ENCODE results near the gene CTSV. TPM values are rescaled to one million over a fixed set of nuclear protein-coding genes. Genes with fewer than 3 reads are reported as not detected.
"Not testable (repeated sequence)": the region's sequence is repeated elsewhere in the genome, so short reads cannot be mapped to it uniquely, and the experiment has no call there.

Gene CTSV
- total and polyA plus RNA-seq, 10 donors: 0.06 to 0.30 (median 0.13) TPM; not detected in 4

DNA sequence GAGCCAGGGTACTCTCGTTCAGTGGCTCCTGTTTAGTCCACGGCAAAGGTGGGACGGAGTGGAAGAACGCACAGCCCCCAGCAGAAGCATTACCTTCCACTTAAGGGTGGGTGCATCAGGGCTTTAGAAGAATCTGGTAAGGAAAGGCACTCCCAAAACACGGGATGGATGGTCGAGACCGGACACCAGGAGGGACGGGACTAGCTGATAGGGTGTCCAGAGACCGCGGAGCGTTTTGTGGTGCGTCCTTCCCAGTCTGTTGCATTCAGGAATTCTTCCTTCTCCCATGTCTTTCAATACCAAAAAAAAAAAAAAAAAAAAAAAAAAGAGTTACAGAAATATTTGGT, 545 bp upstream of the CTSV start:
- TF ChIP-seq, protein P1, sequence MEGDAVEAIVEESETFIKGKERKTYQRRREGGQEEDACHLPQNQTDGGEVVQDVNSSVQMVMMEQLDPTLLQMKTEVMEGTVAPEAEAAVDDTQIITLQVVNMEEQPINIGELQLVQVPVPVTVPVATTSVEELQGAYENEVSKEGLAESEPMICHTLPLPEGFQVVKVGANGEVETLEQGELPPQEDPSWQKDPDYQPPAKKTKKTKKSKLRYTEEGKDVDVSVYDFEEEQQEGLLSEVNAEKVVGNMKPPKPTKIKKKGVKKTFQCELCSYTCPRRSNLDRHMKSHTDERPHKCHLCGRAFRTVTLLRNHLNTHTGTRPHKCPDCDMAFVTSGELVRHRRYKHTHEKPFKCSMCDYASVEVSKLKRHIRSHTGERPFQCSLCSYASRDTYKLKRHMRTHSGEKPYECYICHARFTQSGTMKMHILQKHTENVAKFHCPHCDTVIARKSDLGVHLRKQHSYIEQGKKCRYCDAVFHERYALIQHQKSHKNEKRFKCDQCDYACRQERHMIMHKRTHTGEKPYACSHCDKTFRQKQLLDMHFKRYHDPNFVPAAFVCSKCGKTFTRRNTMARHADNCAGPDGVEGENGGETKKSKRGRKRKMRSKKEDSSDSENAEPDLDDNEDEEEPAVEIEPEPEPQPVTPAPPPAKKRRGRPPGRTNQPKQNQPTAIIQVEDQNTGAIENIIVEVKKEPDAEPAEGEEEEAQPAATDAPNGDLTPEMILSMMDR (IDR thresholded peaks at IDR 0.05 in 8 of 11, conservative IDR thresholded peaks at IDR 0.05 in 3 of 11): no peak
- no peak for TF ChIP-seq POLR2A (IDR thresholded peaks at IDR 0.05)
- TF ChIP-seq POLR2AphosphoS5 (IDR thresholded peaks at IDR 0.05): no peak
- Histone ChIP-seq H3K4me1 (peaks cover 0 to 18% (median 14%) of the 10 kb centered on the region in 6 donors), H3K9me3 (peaks cover 0 to 4% (median 0%) of the 10 kb centered on the region in 8 donors), H3K27ac (no peak overlapping the region), H3K27me3 (replicated peaks in 1 of 7) (peaks cover 0 to 79% (median 33%) of the 10 kb centered on the region in 7 donors), H3K4me3 (peak overlapping the region; percentile 32 to 77 (median 52)), H3K36me3 (no peaks in the 10 kb centered on the region)
- intact Hi-C loops (cut with DNase I; ENCODE audit: low total_unique reads): no loop called here
- 2 to 9% (median 6%) methylated on average over 12 of the region's 12 CpGs for WGBS, 5 donors
- DNase-seq: no peak

DNA sequence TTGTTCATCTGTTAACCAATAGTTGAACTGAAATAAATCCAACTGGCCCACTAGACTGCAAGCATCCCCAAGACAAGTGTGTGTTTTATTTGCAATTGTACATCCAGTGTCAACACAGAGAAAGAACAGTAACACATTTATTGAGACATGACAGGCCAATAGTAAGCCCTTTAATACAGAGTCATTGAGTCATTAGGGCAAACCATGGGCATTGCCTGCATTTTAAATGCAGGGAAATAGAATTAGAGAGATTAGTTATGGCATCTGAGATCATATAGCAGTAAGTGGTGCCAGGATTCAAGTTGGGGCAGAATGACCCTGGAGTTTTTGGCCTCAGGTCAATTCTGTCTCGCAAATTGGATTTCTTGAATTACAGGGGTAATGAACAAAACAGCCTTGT, 15.4 kb downstream of the CTSV start:
- 70 to 100% (median 96%) methylated on average over 1 of the region's 1 CpG for WGBS, 5 donors

DNA sequence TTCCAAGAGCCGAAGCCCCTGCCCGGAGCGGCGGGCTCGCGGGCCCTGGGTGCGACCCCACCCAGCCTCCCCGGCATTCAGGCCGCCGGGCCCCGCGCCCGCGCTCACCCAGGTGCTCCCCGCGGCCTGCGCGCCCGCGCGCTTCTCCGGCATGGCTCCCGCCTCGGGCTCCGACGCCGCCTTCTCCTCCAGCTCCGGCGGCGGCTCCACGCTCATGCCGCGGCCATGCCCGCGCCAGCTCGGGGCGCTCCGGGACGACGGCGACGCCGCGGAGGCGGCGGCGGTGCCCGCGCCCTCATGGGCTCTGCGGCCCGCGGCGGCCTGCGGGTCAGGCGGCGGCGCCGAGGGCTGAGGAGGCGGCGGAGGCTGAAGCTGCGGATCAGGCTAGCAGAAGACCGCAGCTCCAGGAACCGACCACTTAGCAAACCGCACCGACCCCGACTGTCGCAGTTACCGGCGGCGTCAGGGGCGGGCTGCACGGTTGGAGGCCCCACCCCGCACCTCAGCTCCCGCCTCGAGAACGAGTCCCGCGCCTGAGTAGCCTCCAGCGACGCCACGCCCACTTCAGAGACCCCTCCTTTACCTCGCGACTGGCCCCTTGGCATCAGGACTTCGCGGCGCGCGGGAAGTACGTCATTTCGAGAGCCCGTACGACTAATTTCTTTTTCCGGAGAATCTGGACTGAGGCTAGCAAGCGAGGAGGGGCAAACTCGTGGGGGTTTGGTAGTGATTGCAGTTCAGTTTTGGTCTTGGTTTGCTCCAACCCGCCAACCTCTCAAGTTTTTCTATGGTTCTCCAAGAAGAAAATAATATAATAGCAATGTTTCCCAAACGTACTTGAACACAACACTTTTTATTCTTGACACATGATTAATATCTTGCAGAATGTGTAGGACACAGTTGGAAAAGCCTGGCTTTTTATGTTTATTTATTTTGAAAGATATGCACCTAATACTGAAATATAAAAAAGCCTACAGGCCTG, 25.5 kb downstream of the CTSV start:
- H3K27me3 ChIP-seq (replicated peaks in 1 of 7); H3K36me3 ChIP-seq; H3K9me3 ChIP-seq; intact Hi-C loops (cut with DNase I; ENCODE audit: low total_unique reads): not testable (repeated sequence)
- peak; percentile 90 for DNase-seq
- Histone ChIP-seq H3K27ac (peak overlapping the region; percentile 82 to 91 (median 86)), H3K4me1 (peaks cover 0 to 14% (median 6%) of the 10 kb centered on the region in 6 donors), H3K4me3 (peak overlapping the region; percentile 57 to 78 (median 63))
- WGBS, 5 donors: 0 to 1% (median 0%) methylated on average over 29 to 96 of the region's 97 CpGs
- TF ChIP-seq POLR2AphosphoS5 (IDR thresholded peaks at IDR 0.05) (peak; percentile 78 to 89 (median 88)), POLR2A (IDR thresholded peaks at IDR 0.05) (peak in 1 of 3 donors; percentile 16)

More for the DNA sequence above, 15.4 kb downstream of the CTSV start:
- H3K4me1 ChIP-seq; intact Hi-C loops (cut with DNase I; ENCODE audit: low total_unique reads); DNase-seq; H3K4me3 ChIP-seq; H3K27me3 ChIP-seq (replicated peaks in 1 of 7); H3K36me3 ChIP-seq; H3K9me3 ChIP-seq; H3K27ac ChIP-seq: not testable (repeated sequence)

DNA sequence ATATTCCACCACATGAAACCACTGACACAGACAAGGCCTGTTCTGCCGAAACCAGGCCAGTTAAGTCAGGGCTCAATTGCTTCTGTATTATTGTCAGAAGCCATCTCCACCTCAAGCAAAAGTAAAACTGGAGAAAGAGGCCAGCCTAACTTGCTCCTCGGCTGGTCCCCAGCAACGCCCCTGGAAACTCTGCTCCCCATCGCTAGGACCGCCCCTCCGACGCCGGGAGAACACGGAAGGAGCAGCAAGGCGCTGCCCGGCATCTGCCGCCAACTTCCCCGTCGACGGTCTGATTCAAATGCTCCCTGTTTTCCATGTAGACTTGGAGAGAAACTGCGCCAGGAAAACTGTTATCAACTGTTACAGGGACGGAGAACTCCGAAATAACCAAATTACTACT, 26.3 kb downstream of the CTSV start:
- intact Hi-C loops (cut with DNase I; ENCODE audit: low total_unique reads); DNase-seq; H3K36me3 ChIP-seq; H3K9me3 ChIP-seq; H3K27me3 ChIP-seq (replicated peaks in 1 of 7): not testable (repeated sequence)
- Histone ChIP-seq H3K4me1 (peaks cover 0 to 21% (median 6%) of the 10 kb centered on the region in 6 donors), H3K27ac (peak overlapping the region in 7 of 8 donors; percentile 84 to 91 (median 87)), H3K4me3 (peak overlapping the region; percentile 30 to 78 (median 63))
- peak; percentile 57 to 69 (median 58) for TF ChIP-seq POLR2AphosphoS5 (IDR thresholded peaks at IDR 0.05)
- 0 to 3% (median 1%) methylated on average over 4 to 17 of the region's 18 CpGs for WGBS, 5 donors

DNA sequence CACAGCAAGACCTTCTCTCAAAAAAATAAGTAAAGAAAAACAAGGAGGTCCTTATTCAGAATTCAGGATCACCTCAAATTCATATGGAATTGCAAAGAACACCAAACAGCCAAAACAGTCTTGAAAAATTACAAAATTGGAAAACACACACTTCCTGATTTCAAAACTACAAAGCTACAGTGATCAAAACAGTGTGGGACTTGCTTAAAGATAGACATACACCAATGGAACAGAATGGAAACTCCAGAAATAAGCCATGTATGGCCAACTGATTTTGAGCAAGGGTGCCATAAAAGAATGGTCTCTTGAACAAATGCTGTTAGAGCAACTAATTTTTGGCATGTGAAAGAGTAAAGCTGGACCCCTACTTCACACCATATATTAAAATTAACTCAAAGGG, 36.7 kb downstream of the CTSV start:
- intact Hi-C loops (cut with DNase I; ENCODE audit: low total_unique reads); H3K4me3 ChIP-seq; H3K27me3 ChIP-seq (replicated peaks in 1 of 7); H3K9me3 ChIP-seq; H3K36me3 ChIP-seq; H3K27ac ChIP-seq; DNase-seq: not testable (repeated sequence)
- H3K4me1 ChIP-seq: peaks cover 0 to 30% (median 10%) of the 10 kb centered on the region in 6 donors

DNA sequence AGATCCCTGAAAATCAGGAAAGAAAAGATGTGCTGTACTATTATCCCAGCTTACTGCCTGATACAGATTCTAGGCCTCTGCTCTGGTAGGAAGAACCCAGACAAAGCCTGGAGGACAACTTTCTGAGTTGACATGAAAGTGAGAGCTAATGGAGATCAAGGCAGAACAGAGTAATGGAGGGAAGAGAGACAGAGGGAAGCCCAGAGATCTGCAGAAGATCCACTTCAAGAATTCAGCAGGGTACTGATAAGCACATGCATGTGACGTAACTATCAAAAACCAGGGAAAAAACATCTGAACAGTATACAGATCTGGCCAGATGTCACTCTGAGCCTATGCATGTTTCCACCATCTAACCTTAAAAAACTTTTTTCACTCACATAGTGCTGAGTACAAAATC, 37.6 kb downstream of the CTSV start:
- H3K36me3 ChIP-seq; DNase-seq; H3K27ac ChIP-seq; intact Hi-C loops (cut with DNase I; ENCODE audit: low total_unique reads); H3K4me3 ChIP-seq; H3K9me3 ChIP-seq; H3K27me3 ChIP-seq (replicated peaks in 1 of 7): not testable (repeated sequence)
- 50 to 100% (median 80%) methylated on average over 1 of the region's 1 CpG for WGBS, 5 donors
- peaks cover 0 to 31% (median 10%) of the 10 kb centered on the region in 6 donors for H3K4me1 ChIP-seq

DNA sequence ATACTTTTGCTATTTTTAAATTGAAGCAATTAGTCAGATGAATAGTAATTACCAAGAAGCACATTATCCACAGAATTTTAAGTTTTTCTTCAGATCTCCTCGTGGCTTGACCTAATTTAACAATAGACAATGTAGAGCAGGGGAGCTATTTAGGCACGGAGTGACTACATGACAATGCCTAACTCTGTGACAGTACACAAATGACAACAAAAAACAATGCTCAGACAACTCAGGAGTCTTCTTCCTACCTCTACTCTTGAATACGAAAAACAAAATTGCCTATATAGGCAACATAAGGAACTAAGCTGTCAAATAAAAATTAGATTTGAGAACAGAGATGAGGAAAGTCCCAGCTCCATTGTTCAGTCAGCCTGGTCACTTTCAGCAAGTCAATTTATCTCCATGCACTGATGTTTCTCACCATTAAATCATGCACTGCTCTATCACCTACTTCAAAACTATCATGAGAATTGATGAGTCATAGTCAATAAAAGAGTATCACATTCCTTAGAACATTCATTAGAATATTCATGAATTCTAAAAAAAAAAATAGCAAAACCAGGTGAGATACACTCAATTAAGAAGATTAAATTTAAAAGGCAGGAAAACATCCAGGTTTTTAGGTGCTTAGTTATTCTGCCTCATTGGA, 38.7 kb downstream of the CTSV start:
- H3K4me3 ChIP-seq; DNase-seq; H3K27me3 ChIP-seq (replicated peaks in 1 of 7); H3K36me3 ChIP-seq; H3K27ac ChIP-seq; H3K9me3 ChIP-seq; intact Hi-C loops (cut with DNase I; ENCODE audit: low total_unique reads): not testable (repeated sequence)
- peaks cover 0 to 35% (median 10%) of the 10 kb centered on the region in 6 donors for H3K4me1 ChIP-seq
- WGBS, 5 donors: 71 to 96% (median 77%) methylated on average over 3 of the region's 3 CpGs

DNA sequence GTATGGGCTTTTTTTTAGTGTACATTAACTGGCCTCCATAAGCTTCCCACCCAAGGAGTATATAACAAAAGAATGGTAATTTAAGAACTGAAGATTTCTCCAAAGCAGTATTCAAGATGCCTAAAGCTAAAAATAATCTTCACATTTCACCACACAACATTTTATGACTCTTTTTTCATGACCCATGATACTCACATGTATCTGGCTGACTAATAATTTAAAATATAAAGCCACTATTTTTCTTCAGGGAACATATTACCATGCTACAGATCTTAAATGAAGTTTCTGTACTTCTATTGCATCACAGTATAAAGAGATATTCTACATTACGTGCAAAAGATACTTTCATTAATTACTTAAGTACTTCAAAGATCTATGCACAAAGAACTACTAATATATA, 39.2 kb downstream of the CTSV start:
- 88 to 97% (median 90%) methylated on average over 1 of the region's 1 CpG for WGBS, 5 donors
- H3K4me3 ChIP-seq; DNase-seq; H3K27me3 ChIP-seq (replicated peaks in 1 of 7); intact Hi-C loops (cut with DNase I; ENCODE audit: low total_unique reads); H3K36me3 ChIP-seq; H3K27ac ChIP-seq; H3K9me3 ChIP-seq: not testable (repeated sequence)
- H3K4me1 ChIP-seq: peaks cover 0 to 35% (median 10%) of the 10 kb centered on the region in 6 donors

DNA sequence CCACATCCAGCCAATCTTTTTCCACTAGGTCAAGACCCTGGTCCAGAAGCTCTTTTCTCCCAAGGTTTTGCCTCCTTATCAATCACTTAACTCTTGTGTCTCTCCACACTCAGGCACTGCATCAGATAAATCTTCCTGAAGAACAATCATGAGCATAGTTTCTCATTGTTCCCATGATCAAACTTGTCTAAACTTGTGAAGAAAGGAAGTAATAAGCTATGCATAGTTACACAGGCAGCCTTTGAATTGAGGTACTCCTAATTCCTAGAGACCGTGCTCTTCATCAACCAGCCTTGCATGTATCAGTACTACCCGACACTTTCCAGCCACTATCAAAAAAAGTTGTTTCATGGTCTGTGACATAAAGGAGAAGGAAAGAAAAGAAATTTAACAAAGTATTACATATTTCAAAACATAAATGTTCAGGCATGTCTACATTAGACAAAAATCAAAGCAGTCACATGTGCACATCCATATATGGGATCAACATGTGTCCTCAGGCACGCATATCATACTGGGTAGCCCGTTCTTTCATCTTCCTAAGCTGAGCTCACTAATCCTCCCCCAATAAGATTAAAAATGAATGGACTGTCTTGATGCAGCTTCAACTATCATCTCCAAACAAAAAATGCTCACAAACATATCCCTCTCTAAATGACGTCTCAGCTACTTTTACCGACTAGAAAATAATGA, 41.8 kb downstream of the CTSV start:
- intact Hi-C loops (cut with DNase I; ENCODE audit: low total_unique reads); H3K9me3 ChIP-seq; H3K27ac ChIP-seq; H3K36me3 ChIP-seq; H3K4me3 ChIP-seq; DNase-seq; H3K27me3 ChIP-seq (replicated peaks in 1 of 7): not testable (repeated sequence)
- WGBS, 5 donors: 83 to 90% (median 89%) methylated on average over 4 to 6 of the region's 6 CpGs
- peaks cover 0 to 28% (median 9%) of the 10 kb centered on the region in 6 donors for H3K4me1 ChIP-seq
